K562 (cell line): Measurements from ENCODE around the gene OR7C1. TPM values are rescaled to one million over a fixed set of nuclear protein-coding genes. Genes with fewer than 3 reads are reported as not detected.
"Not testable (repeated sequence)": the region's sequence is repeated elsewhere in the genome, so short reads cannot be mapped to it uniquely, and the experiment has no call there.

Source experiments
- ATAC-seq: fragments of 200-7000 bp; cut with Tn5 transposase; 3 replicates; pipeline ENCODE4 v1.9.1; 2020; ENCODE audit warnings: moderate library complexity
- BruUV-seq: library from RNA; stranded (reverse); fragments of 400-500 nt; replicated peaks from 2 replicates; lab custom pipeline; 2021; lab: Mats Ljungman, UMichigan
- CTCF ChIA-PET: fragments of 300-600 bp; formaldehyde crosslinking; extraction: SDS; loops from one replicate; lab custom pipeline; 2021; ENCODE audit warnings: low intra/inter-chr PET ratio; lab: Yijun Ruan, JAX
- POLR2A ChIA-PET: fragments of 300-600, 350-650 bp; sonication (Branson Sonifier 250); formaldehyde crosslinking; extraction: SDS; loops from one replicate; lab custom pipeline; 2021; ENCODE audit warnings: antibody characterized with exemption, inconsistent platforms; lab: Yijun Ruan, JAX
- DNase-seq, 4 experiments: peaks; one replicate each; pipeline versions ENCODE4 v3.0.0 to v3.0.0-alpha.2; 2011 to 2018; ENCODE audit warnings: low spot score in 3 of 4, mixed read lengths in 3 of 4; ENCODE audit errors: extremely low read depth in 1 of 4
- FAIRE-seq: peaks from 2 replicates; lab custom pipeline; 2011; peaks lifted over from hg19 to GRCh38; lab: Jason Lieb, UNC
- H2AFZ ChIP-seq: 2 replicates; pipeline ENCODE4 v1.6.0; 2011; ENCODE audit warnings: low read depth, low read length, control low read depth, inconsistent platforms
- H3K27ac ChIP-seq: fragments of 200-600 bp; 3 replicates; pipeline ENCODE4 v1.8.0; 2011; ENCODE audit warnings: low read depth, mild to moderate bottlenecking, control low read depth, inconsistent platforms, low read length, moderate library complexity, mixed read lengths; ENCODE audit errors: extremely low read depth
- H3K27me3 ChIP-seq, 2 experiments: fragments of 300-600 bp in 1 of 2; 2 replicates in 1 of 2; 3 replicates in 1 of 2; pipeline versions ENCODE4 v1.6.0 to v1.8.0; 2011; ENCODE audit warnings: inconsistent platforms in 2 of 2, low read length in 2 of 2, mild to moderate bottlenecking in 1 of 2, mixed read lengths in 1 of 2, moderate library complexity in 1 of 2; ENCODE audit not compliant: control insufficient read depth in 2 of 2, insufficient read depth in 2 of 2
- H3K36me3 ChIP-seq: fragments of 300-600 bp; 3 replicates; pipeline ENCODE4 v1.8.0; 2011; ENCODE audit warnings: mild to moderate bottlenecking, low read length, inconsistent platforms; ENCODE audit not compliant: control insufficient read depth, insufficient read depth
- H3K4me1 ChIP-seq, 2 experiments: fragments of 200-600 bp in 1 of 2; replicated peaks in 1 of 2; 2 replicates in 1 of 2; 3 replicates in 1 of 2; pipeline versions ENCODE4 v1.5.1 to v1.8.0; 2011; ENCODE audit warnings: inconsistent platforms in 2 of 2, low read length in 2 of 2, mild to moderate bottlenecking in 1 of 2, mixed read lengths in 1 of 2, moderate library complexity in 1 of 2; ENCODE audit not compliant: control insufficient read depth in 2 of 2, insufficient read depth in 2 of 2
- H3K4me2 ChIP-seq: 2 replicates; pipeline ENCODE4 v1.6.1; 2011; ENCODE audit warnings: low read length, control low read depth, inconsistent platforms, mixed read lengths; ENCODE audit not compliant: insufficient read depth
- H3K4me3 ChIP-seq: fragments of 200-600 bp; sonication (generic), shearing (Covaris generic); 2 replicates; pipeline ENCODE4 v1.5.1; 2016; ENCODE audit warnings: control low read depth, inconsistent platforms
- H3K79me2 ChIP-seq: fragments of 200-600 bp; 3 replicates; pipeline ENCODE4 v1.8.0; 2011; ENCODE audit warnings: low read length, inconsistent platforms; ENCODE audit not compliant: control insufficient read depth, insufficient read depth
- H3K9ac ChIP-seq, 2 experiments: 2 replicates each; pipeline versions ENCODE4 v1.6.0 to v1.6.1; 2011; ENCODE audit warnings: low read depth in 2 of 2, low read length in 2 of 2, control low read depth in 1 of 2, inconsistent platforms in 1 of 2, mild to moderate bottlenecking in 1 of 2, mixed read lengths in 1 of 2; ENCODE audit not compliant: insufficient read depth in 1 of 2
- H3K9me1 ChIP-seq: one replicate; pipeline ENCODE4 v1.6.0; 2011; ENCODE audit warnings: inconsistent platforms, mild to moderate bottlenecking, low read length, moderate library complexity; ENCODE audit not compliant: control insufficient read depth, insufficient read depth
- H3K9me3 ChIP-seq: replicated peaks from 2 replicates; pipeline ENCODE4 v1.5.1; 2011; ENCODE audit warnings: low read depth, low read length, inconsistent platforms; ENCODE audit not compliant: control insufficient read depth, insufficient read depth
- H4K20me1 ChIP-seq: replicated peaks from 2 replicates; pipeline ENCODE4 v1.6.1; 2011; ENCODE audit warnings: low read length, inconsistent platforms, mixed read lengths; ENCODE audit not compliant: control insufficient read depth, insufficient read depth
- CEBPB ChIP-seq: fragments of 450-650 bp; IDR thresholded peaks from 2 replicates; pipeline ENCODE4 v1.6.1; 2016; ENCODE audit warnings: missing genetic modification characterization, missing compliant biosample characterization
- CEBPG ChIP-seq, 3 experiments: fragments of 200-800 bp in 1 of 3; sonication (Bioruptor generic) in 1 of 3; sonication (generic) in 1 of 3; formaldehyde crosslinking in 1 of 3; IDR thresholded peaks in 2 of 3; conservative IDR thresholded peaks in 1 of 3; 2 replicates each; pipeline versions ENCODE4 v1.6.1 to v1.8.0; 2016 to 2022; ENCODE audit warnings: missing compliant biosample characterization in 2 of 3, missing genetic modification characterization in 2 of 3, mild to moderate bottlenecking in 1 of 3, missing genetic modification reagents in 1 of 3
- CREM ChIP-seq: IDR thresholded peaks from 2 replicates; pipeline ENCODE4 v1.6.1; 2014; ENCODE audit warnings: antibody characterized with exemption, low read depth
- EGR1 ChIP-seq: fragments of 450-650 bp; conservative IDR thresholded peaks from 2 replicates; pipeline ENCODE4 v1.6.1; 2017; ENCODE audit warnings: mild to moderate bottlenecking
- ETV1 ChIP-seq: fragments of 450-650 bp; conservative IDR thresholded peaks from 2 replicates; pipeline ENCODE4 v1.6.1; 2016; ENCODE audit warnings: missing genetic modification characterization, control low read depth, low read depth, missing compliant biosample characterization
- NR2C2 ChIP-seq, 2 experiments: fragments of 200-800 bp in 1 of 2; sonication (Bioruptor generic) in 1 of 2; sonication (generic) in 1 of 2; formaldehyde crosslinking in 1 of 2; IDR thresholded peaks; 2 replicates each; pipeline versions ENCODE4 v1.6.1 to v1.8.0; 2016 to 2022; ENCODE audit warnings: mild to moderate bottlenecking in 1 of 2, missing compliant biosample characterization in 1 of 2, missing genetic modification characterization in 1 of 2, missing genetic modification reagents in 1 of 2
- POLR2G ChIP-seq: fragments of 200-400 bp; formaldehyde crosslinking; IDR thresholded peaks from 2 replicates; pipeline ENCODE4 v1.6.1; 2017; ENCODE audit warnings: low read depth, mild to moderate bottlenecking, antibody characterized with exemption, low read length, moderate library complexity
- ZBTB7A ChIP-seq: IDR thresholded peaks from 2 replicates; pipeline ENCODE4 v1.6.1; 2011; ENCODE audit warnings: low read depth, mild to moderate bottlenecking, low read length, moderate library complexity, borderline replicate concordance; ENCODE audit not compliant: control insufficient read depth
- ZNF584 ChIP-seq: fragments of 200-800 bp; sonication (Bioruptor generic); IDR thresholded peaks from 2 replicates; pipeline ENCODE4 v1.6.1; 2016; ENCODE audit warnings: low read depth, mild to moderate bottlenecking, missing genetic modification characterization, missing compliant biosample characterization
- WGBS: fragments of 100-300 bp; shearing (Covaris generic); methylation state at CpG from one replicate; pipeline ENCODE4 v1.1.6; 2016; ENCODE audit warnings: low coverage, mixed read lengths; ENCODE audit not compliant: insufficient coverage; ENCODE audit errors: missing lambda C conversion rate; 5-methylcytosine and 5-hydroxymethylcytosine counted together
- in situ Hi-C: fragments of 300-500 bp; cut with MboI; formaldehyde crosslinking; loops from 4 replicates; pipeline ENCODE4 v1.15.0; 2018; ENCODE audit warnings: inconsistent platforms, mixed read lengths
- intact Hi-C: fragments of 100-400 bp; cut with micrococcal nuclease; formaldehyde crosslinking; loops from 2 replicates; pipeline ENCODE4 v1.14.2; 2022
- polyA plus RNA-seq, 8 experiments: library from polyadenylated mRNA; depleted of rRNA in 4 of 8; stranded (reverse) in 5 of 8; unstranded in 3 of 8; fragments of >200 nt; fragmentation: Nextera tagmentation in 2 of 8; fragmentation: Illumina TruSeq in 1 of 8; extraction: Ambion mirVana in 2 of 8; extraction: Trizol in 1 of 8; gene quantifications; 2 replicates each; pipeline versions ENCODE4 v1.2.1 to v1.2.3, GENCODE V29; 2011 to 2014; ENCODE audit warnings: inconsistent platforms in 1 of 8, missing spikeins in 1 of 8
- total RNA-seq, 7 experiments: library from RNA; depleted of rRNA in 6 of 7; stranded (reverse); fragments of >200 nt in 6 of 7; fragmentation: Illumina TruSeq in 2 of 7; extraction: Trizol in 2 of 7; gene quantifications; 2 replicates each; pipeline versions ENCODE4 v1.2.1 to v1.2.3, GENCODE V29; 2011 to 2021; ENCODE audit warnings: low replicate concordance in 1 of 7
- TF ChIP-seq, protein P1 (sequence below), 3 experiments: fragments of 200-800 bp in 1 of 3; fragments of 250-450 bp in 1 of 3; fragments of 450-650 bp in 1 of 3; sonication (Bioruptor Pico) in 1 of 3; sonication (Bioruptor generic) in 1 of 3; formaldehyde crosslinking in 1 of 3; IDR thresholded peaks; 2 replicates each; pipeline versions ENCODE4 v1.6.1 to v1.8.0; 2016 to 2022; ENCODE audit warnings: mild to moderate bottlenecking in 2 of 3, missing genetic modification characterization in 2 of 3, missing compliant biosample characterization in 1 of 3, moderate library complexity in 1 of 3
- TF ChIP-seq, protein P2 (sequence below): fragments of 450-650 bp; formaldehyde crosslinking; IDR thresholded peaks from 2 replicates; pipeline ENCODE4 v1.4.0; 2020; ENCODE audit warnings: mild to moderate bottlenecking, moderate library complexity
- TF ChIP-seq, protein P3 (sequence below), 2 experiments: fragments of 200-800 bp in 1 of 2; sonication (Bioruptor generic) in 1 of 2; sonication (generic) in 1 of 2; formaldehyde crosslinking in 1 of 2; IDR thresholded peaks in 1 of 2; conservative IDR thresholded peaks in 1 of 2; 2 replicates each; pipeline versions ENCODE4 v1.5.0 to v1.6.1; 2016 to 2020; ENCODE audit warnings: missing compliant biosample characterization in 1 of 2, missing genetic modification characterization in 1 of 2, missing genetic modification reagents in 1 of 2

OR7C1 gene
- total and polyA plus RNA-seq, 9 of the 15 experiments (the other 6 are each of a cell fraction or from before 2014, with no cell fraction given) = 0.01 to 0.18 (median 0.10) TPM; not detected in 1

DNA sequence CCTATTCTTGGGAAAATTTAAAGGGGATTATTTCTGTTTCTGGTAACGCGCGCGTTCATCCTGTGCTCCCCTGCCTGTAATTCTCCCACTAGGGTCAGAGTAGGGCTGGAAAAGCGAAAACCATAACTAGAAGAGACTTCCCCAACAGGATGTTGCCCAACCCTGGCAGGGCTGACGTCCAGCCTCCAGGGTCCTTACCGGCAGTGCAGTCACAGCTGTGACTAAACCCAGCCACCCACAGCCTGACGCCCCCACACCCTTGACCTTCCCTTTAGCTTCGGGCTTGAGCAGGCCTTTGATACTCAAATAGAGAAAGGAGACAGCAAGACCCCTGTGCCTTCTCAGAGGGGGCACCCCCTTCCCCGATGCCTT lies 50.3 kb downstream of the OR7C1 start:
- BruUV-seq; H3K79me2 ChIP-seq; H3K27me3 ChIP-seq; H3K4me3 ChIP-seq; H3K9me3 ChIP-seq; H3K36me3 ChIP-seq; H4K20me1 ChIP-seq; H3K9me1 ChIP-seq; TF ChIP-seq NR2C2 (CRISPR knock-in tag; IDR thresholded peaks at IDR 0.05): not testable (repeated sequence)
- FAIRE-seq (peak; percentile 59), DNase-seq (peak; percentile 26 to 76 (median 40)), ATAC-seq (peak; percentile 69)
- Histone ChIP-seq H3K4me1 (peaks cover 23 to 27% of the 10 kb centered on the region in 2 experiments), H2AFZ (peak overlapping the region; percentile 77), H3K9ac (peak overlapping the region; percentile 18 to 83; a peak in 3 of 4 replicates), H3K4me2 (peak overlapping the region; percentile 58; the same call in 1 of the 2 replicates), H3K27ac (peak overlapping the region; percentile 86; the same call in 2 of the 3 replicates)
- POLR2A ChIA-PET = interaction anchor here (0.7 to 1.9 kb wide), 5 partner anchors 8 to 412 kb away, joined by 3 to 8 read pairs (median 3); no protein-coding TSS in a partner anchor
- intact Hi-C loops = loop anchor here (2.0 kb wide), 1 partner anchor 210 kb away; no protein-coding TSS in a partner anchor
- in situ Hi-C loops = loop anchor here (5.0 to 10.0 kb wide), 2 partner anchors 210 to 412 kb away; partner anchors contain the start of gene NDUFB7
- WGBS = 43% methylated on average over 8 of the region's 10 CpGs
- CTCF ChIA-PET = interaction anchor here (0.8 kb wide), 1 partner anchor 211 kb away, joined by 3 read pairs; no protein-coding TSS in a partner anchor
- TF ChIP-seq, protein P1, sequence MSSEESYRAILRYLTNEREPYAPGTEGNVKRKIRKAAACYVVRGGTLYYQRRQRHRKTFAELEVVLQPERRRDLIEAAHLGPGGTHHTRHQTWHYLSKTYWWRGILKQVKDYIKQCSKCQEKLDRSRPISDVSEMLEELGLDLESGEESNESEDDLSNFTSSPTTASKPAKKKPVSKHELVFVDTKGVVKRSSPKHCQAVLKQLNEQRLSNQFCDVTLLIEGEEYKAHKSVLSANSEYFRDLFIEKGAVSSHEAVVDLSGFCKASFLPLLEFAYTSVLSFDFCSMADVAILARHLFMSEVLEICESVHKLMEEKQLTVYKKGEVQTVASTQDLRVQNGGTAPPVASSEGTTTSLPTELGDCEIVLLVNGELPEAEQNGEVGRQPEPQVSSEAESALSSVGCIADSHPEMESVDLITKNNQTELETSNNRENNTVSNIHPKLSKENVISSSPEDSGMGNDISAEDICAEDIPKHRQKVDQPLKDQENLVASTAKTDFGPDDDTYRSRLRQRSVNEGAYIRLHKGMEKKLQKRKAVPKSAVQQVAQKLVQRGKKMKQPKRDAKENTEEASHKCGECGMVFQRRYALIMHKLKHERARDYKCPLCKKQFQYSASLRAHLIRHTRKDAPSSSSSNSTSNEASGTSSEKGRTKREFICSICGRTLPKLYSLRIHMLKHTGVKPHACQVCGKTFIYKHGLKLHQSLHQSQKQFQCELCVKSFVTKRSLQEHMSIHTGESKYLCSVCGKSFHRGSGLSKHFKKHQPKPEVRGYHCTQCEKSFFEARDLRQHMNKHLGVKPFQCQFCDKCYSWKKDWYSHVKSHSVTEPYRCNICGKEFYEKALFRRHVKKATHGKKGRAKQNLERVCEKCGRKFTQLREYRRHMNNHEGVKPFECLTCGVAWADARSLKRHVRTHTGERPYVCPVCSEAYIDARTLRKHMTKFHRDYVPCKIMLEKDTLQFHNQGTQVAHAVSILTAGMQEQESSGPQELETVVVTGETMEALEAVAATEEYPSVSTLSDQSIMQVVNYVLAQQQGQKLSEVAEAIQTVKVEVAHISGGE (CRISPR knock-in tag; IDR thresholded peaks at IDR 0.05) = 0 out of 6 replicates have a peak, but pooled peaks of 1 of the 3 experiments have one; percentile 22
- TF ChIP-seq EGR1 = peak; percentile 96
- TF ChIP-seq CREM = peak; percentile 72
- TF ChIP-seq, protein P2, sequence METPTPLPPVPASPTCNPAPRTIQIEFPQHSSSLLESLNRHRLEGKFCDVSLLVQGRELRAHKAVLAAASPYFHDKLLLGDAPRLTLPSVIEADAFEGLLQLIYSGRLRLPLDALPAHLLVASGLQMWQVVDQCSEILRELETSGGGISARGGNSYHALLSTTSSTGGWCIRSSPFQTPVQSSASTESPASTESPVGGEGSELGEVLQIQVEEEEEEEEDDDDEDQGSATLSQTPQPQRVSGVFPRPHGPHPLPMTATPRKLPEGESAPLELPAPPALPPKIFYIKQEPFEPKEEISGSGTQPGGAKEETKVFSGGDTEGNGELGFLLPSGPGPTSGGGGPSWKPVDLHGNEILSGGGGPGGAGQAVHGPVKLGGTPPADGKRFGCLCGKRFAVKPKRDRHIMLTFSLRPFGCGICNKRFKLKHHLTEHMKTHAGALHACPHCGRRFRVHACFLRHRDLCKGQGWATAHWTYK (CRISPR knock-in tag) = peak; percentile 35; the same call in 1 of the 2 replicates
- peak; percentile 76; the same call in 1 of the 2 replicates for TF ChIP-seq ZBTB7A
- peak; percentile 42; the same call in 1 of the 2 replicates for TF ChIP-seq POLR2G
- TF ChIP-seq CEBPB (tag) = peak; percentile 81
- 0 out of 2 replicates have a peak, but pooled peaks have one; percentile 23 for TF ChIP-seq ZNF584
- TF ChIP-seq ETV1 (tag) = peak; percentile 50; the same call in 1 of the 2 replicates
- peak; percentile 36; the same call in 1 of the 2 replicates for TF ChIP-seq NR2C2 (tag; IDR thresholded peaks at IDR 0.05)
- TF ChIP-seq, protein P3, sequence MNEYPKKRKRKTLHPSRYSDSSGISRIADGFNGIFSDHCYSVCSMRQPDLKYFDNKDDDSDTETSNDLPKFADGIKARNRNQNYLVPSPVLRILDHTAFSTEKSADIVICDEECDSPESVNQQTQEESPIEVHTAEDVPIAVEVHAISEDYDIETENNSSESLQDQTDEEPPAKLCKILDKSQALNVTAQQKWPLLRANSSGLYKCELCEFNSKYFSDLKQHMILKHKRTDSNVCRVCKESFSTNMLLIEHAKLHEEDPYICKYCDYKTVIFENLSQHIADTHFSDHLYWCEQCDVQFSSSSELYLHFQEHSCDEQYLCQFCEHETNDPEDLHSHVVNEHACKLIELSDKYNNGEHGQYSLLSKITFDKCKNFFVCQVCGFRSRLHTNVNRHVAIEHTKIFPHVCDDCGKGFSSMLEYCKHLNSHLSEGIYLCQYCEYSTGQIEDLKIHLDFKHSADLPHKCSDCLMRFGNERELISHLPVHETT (CRISPR knock-in tag; conservative IDR thresholded peaks at IDR 0.05 in 1 of 2, IDR thresholded peaks at IDR 0.05 in 1 of 2) = 0 out of 4 replicates have a peak, but pooled peaks of 1 of the 2 experiments have one; percentile 30
- TF ChIP-seq CEBPG (CRISPR knock-in tag; IDR thresholded peaks at IDR 0.05) = peak; percentile 83
- TF ChIP-seq CEBPG (tag; conservative IDR thresholded peaks at IDR 0.05 in 1 of 2, IDR thresholded peaks at IDR 0.05 in 1 of 2) = peak; percentile 80 to 88
